Stimulated activated naive CD8-positive, alpha-beta T cell treated with anti-CD3 and anti-CD28 coated beads, Interleukin-15, amount 100 ng/mL, for 72 hours (primary cell): ENCODE results near the gene SMIM9.
"Not testable (repeated sequence)": the region's sequence is repeated elsewhere in the genome, so short reads cannot be mapped to it uniquely, and the experiment has no call there.

Experiments used
- ATAC-seq: fragments of 150-1000 bp; cut with Tn5 transposase; 2 replicates; pipeline ENCODE4 v1.10.0; 2021; ENCODE audit warnings: mild to moderate bottlenecking, moderate library complexity
- DNase-seq, 2 donors: peaks; one replicate each; pipeline ENCODE4 v3.0.0; 2021 to 2022
- H3K27ac Mint-ChIP-seq, 2 donors: one replicate each; pipeline ENCODE4 v1.8.0; 2022; ENCODE audit warnings: mild to moderate bottlenecking in 2 of 2, mixed read lengths in 2 of 2, moderate library complexity in 2 of 2
- H3K27me3 Mint-ChIP-seq: one replicate; pipeline ENCODE4 v1.8.0; 2022; ENCODE audit warnings: mixed read lengths
- H3K4me1 Mint-ChIP-seq: one replicate; pipeline ENCODE4 v1.8.0; 2022; ENCODE audit warnings: mild to moderate bottlenecking, mixed read lengths
- H3K4me3 Mint-ChIP-seq, 2 donors: one replicate each; pipeline ENCODE4 v1.8.0; 2022; ENCODE audit warnings: mild to moderate bottlenecking in 2 of 2, mixed read lengths in 2 of 2, moderate library complexity in 1 of 2
- H3K9me3 Mint-ChIP-seq, 2 donors: one replicate each; pipeline ENCODE4 v1.8.0; 2022; ENCODE audit warnings: mixed read lengths in 2 of 2

SMIM9 gene

GRCh38 chrX:154821523-154821922, 12.9 kb downstream of the SMIM9 start:
- Mint-ChIP-seq H3K4me3 (no peak overlapping the region), H3K9me3 (no peaks in the 10 kb centered on the region), H3K4me1 (no peaks in the 10 kb centered on the region), H3K27me3 (no peaks in the 10 kb centered on the region), H3K27ac (no peak overlapping the region)
- ATAC-seq (no peak), DNase-seq (no peak)

GRCh38 chrX:154819771-154820341, 14.6 kb downstream of the SMIM9 start:
- Mint-ChIP-seq H3K9me3 (no peaks in the 10 kb centered on the region), H3K27ac (no peak overlapping the region), H3K27me3 (peaks cover 6% of the 10 kb centered on the region), H3K4me1 (no peaks in the 10 kb centered on the region), H3K4me3 (no peak overlapping the region)
- ATAC-seq (no peak), DNase-seq (no peak)

- DNase-seq = no peak
- no peak for ATAC-seq
- no peaks in the 10 kb centered on the region for H3K4me1 Mint-ChIP-seq
- peaks cover 6% of the 10 kb centered on the region for H3K27me3 Mint-ChIP-seq
- H3K27ac Mint-ChIP-seq = no peak overlapping the region
- no peaks in the 10 kb centered on the region for H3K9me3 Mint-ChIP-seq
- H3K4me3 Mint-ChIP-seq = no peak overlapping the region
Observed at GRCh38 chrX:154818916-154819770, 15.3 kb downstream of the SMIM9 start.

- H3K9me3 Mint-ChIP-seq, H3K27ac Mint-ChIP-seq, ATAC-seq, H3K4me1 Mint-ChIP-seq, H3K4me3 Mint-ChIP-seq, DNase-seq: not testable (repeated sequence)
- H3K27me3 Mint-ChIP-seq = peaks cover 13% of the 10 kb centered on the region
Observed at GRCh38 chrX:154817048-154817618, 17.3 kb downstream of the SMIM9 start.

GRCh38 chrX:154816326-154816898, 18.1 kb downstream of the SMIM9 start:
- H3K9me3 Mint-ChIP-seq, H3K27ac Mint-ChIP-seq, ATAC-seq: not testable (repeated sequence)

GRCh38 chrX:154815274-154815818, 19.1 kb downstream of the SMIM9 start:
- H3K27ac Mint-ChIP-seq = no peak overlapping the region
- H3K9me3 Mint-ChIP-seq = no peaks in the 10 kb centered on the region
- peaks cover 13% of the 10 kb centered on the region for H3K27me3 Mint-ChIP-seq
- DNase-seq (no peak), ATAC-seq (no peak)
- H3K4me1 Mint-ChIP-seq = no peaks in the 10 kb centered on the region
- no peak overlapping the region for H3K4me3 Mint-ChIP-seq

More at GRCh38 chrX:154816326-154816898, 18.1 kb downstream of the SMIM9 start:
- peaks cover 13% of the 10 kb centered on the region for H3K27me3 Mint-ChIP-seq
- DNase-seq, H3K4me1 Mint-ChIP-seq, H3K4me3 Mint-ChIP-seq: not testable (repeated sequence)

GRCh38 chrX:154813801-154814200, 20.7 kb downstream of the SMIM9 start:
- no peak for DNase-seq

GRCh38 chrX:154812341-154813101, 21.9 kb downstream of the SMIM9 start:
- H3K4me1 Mint-ChIP-seq = no peaks in the 10 kb centered on the region
- H3K9me3 Mint-ChIP-seq = no peaks in the 10 kb centered on the region
- H3K27me3 Mint-ChIP-seq = peaks cover 13% of the 10 kb centered on the region
- no peak overlapping the region for H3K27ac Mint-ChIP-seq
- H3K4me3 Mint-ChIP-seq = no peak overlapping the region
- ATAC-seq = no peak
- DNase-seq = no peak

More at GRCh38 chrX:154813801-154814200, 20.7 kb downstream of the SMIM9 start:
- no peak overlapping the region for H3K4me3 Mint-ChIP-seq
- H3K27me3 Mint-ChIP-seq = peaks cover 13% of the 10 kb centered on the region
- no peak for ATAC-seq
- no peaks in the 10 kb centered on the region for H3K9me3 Mint-ChIP-seq
- no peak overlapping the region for H3K27ac Mint-ChIP-seq
- no peaks in the 10 kb centered on the region for H3K4me1 Mint-ChIP-seq

- Mint-ChIP-seq H3K27ac (no peak overlapping the region), H3K4me1 (peaks cover 7% of the 10 kb centered on the region), H3K4me3 (no peak overlapping the region), H3K9me3 (no peaks in the 10 kb centered on the region), H3K27me3 (peaks cover 7% of the 10 kb centered on the region)
- peak; percentile 66 for ATAC-seq
- DNase-seq = no peak
Observed at GRCh38 chrX:154809939-154810665, 24.4 kb downstream of the SMIM9 start.

- no peak overlapping the region for H3K27ac Mint-ChIP-seq
- no peaks in the 10 kb centered on the region for H3K9me3 Mint-ChIP-seq
- peaks cover 34% of the 10 kb centered on the region for H3K4me1 Mint-ChIP-seq
Observed at GRCh38 chrX:154806837-154807501, 27.5 kb downstream of the SMIM9 start.

GRCh38 chrX:154805696-154806091, 28.8 kb downstream of the SMIM9 start:
- H3K27ac Mint-ChIP-seq = no peak overlapping the region
- H3K27me3 Mint-ChIP-seq = no peaks in the 10 kb centered on the region
- peaks cover 40% of the 10 kb centered on the region for H3K4me1 Mint-ChIP-seq
- no peak for ATAC-seq
- no peaks in the 10 kb centered on the region for H3K9me3 Mint-ChIP-seq
- no peak for DNase-seq
- peak overlapping the region; percentile 88 to 92 for H3K4me3 Mint-ChIP-seq

More at GRCh38 chrX:154806837-154807501, 27.5 kb downstream of the SMIM9 start:
- ATAC-seq (no peak), DNase-seq (no peak)
- H3K27me3 Mint-ChIP-seq = no peaks in the 10 kb centered on the region
- H3K4me3 Mint-ChIP-seq = no peak overlapping the region

- Mint-ChIP-seq H3K9me3 (no peaks in the 10 kb centered on the region), H3K4me1 (peaks cover 46% of the 10 kb centered on the region), H3K27me3 (no peaks in the 10 kb centered on the region), H3K27ac (peak within 1 kb of the TSS in 1 of 2 donors; percentile 46), H3K4me3 (peak within 1 kb of the TSS; percentile 88 to 92)
- ATAC-seq = peak; percentile 87
- DNase-seq = peak; percentile 69 to 75
Observed at GRCh38 chrX:154804957-154805695, 29.3 kb downstream of the SMIM9 start, which contains the start of gene MPP1. Gene MPP1 (minus strand): TSS chrX:154805485. CDS start chrX:154805373, 112 bp downstream.

GRCh38 chrX:154804261-154804956, 30.1 kb downstream of the SMIM9 start:
- DNase-seq (no peak), ATAC-seq (peak; percentile 6)
- Mint-ChIP-seq H3K27me3 (no peaks in the 10 kb centered on the region), H3K4me3 (peak overlapping the region; percentile 88 to 92), H3K4me1 (peaks cover 53% of the 10 kb centered on the region), H3K27ac (no peak overlapping the region), H3K9me3 (no peaks in the 10 kb centered on the region)
